GM19455 (cell line): ENCODE measurements around the gene NOP56.

ENCODE experiments used
- ATAC-seq: cut with Tn5 transposase; IDR thresholded peaks from one replicate; pipeline ENCODE4 v1.9.1; 2021; ENCODE audit not compliant: unreplicated experiment

NOP56 gene

GRCh38 chr20:2640899-2641298 is 11.5 kb upstream of the NOP56 start:
- no peak for ATAC-seq

- ATAC-seq, result no peak
Measured at GRCh38 chr20:2643708-2644107, 8.7 kb upstream of the NOP56 start.

GRCh38 chr20:2652724-2653555 is 508 bp downstream of the NOP56 start:
- ATAC-seq, result peak; percentile 40

GRCh38 chr20:2653556-2654383 is 1.3 kb downstream of the NOP56 start:
- no peak for ATAC-seq

GRCh38 chr20:2654384-2654822 is 2.0 kb downstream of the NOP56 start:
- no peak for ATAC-seq

- ATAC-seq, result no peak
Measured at GRCh38 chr20:2654831-2655230, 2.4 kb downstream of the NOP56 start.

GRCh38 chr20:2655331-2656116 is 3.1 kb downstream of the NOP56 start:
- ATAC-seq, result no peak

GRCh38 chr20:2656471-2657117 is 4.2 kb downstream of the NOP56 start:
- no peak for ATAC-seq

- no peak for ATAC-seq
Measured at GRCh38 chr20:2657241-2657640, 4.8 kb downstream of the NOP56 start.

- ATAC-seq, result no peak
Measured at GRCh38 chr20:2657674-2658073, 5.2 kb downstream of the NOP56 start.

GRCh38 chr20:2658414-2659354 is 6.3 kb downstream of the NOP56 start:
- ATAC-seq, result no peak

- no peak for ATAC-seq
Measured at GRCh38 chr20:2659547-2659946, 7.1 kb downstream of the NOP56 start.

GRCh38 chr20:2663364-2663886 is 11.0 kb downstream of the NOP56 start:
- ATAC-seq, result no peak

GRCh38 chr20:2663887-2664719 is 11.7 kb downstream of the NOP56 start, which contains the start of gene IDH3B:
IDH3B (minus strand) TSS chr20:2664216; CDS start chr20:2664188, 28 bp downstream.
- peak; percentile 89 for ATAC-seq

- no peak for ATAC-seq
Measured at GRCh38 chr20:2671977-2672376, 19.5 kb downstream of the NOP56 start.

GRCh38 chr20:2672446-2672845 is 20.0 kb downstream of the NOP56 start:
- ATAC-seq, result no peak

GRCh38 chr20:2673453-2673852 is 21.0 kb downstream of the NOP56 start:
- no peak for ATAC-seq

- ATAC-seq, result no peak
Measured at GRCh38 chr20:2680046-2680445, 27.6 kb downstream of the NOP56 start.
